ENCODE measurements around the gene GET4. TPM values are rescaled to one million over a fixed set of nuclear protein-coding genes. Genes with fewer than 3 reads are reported as not detected.

The GET4 gene
- total and polyA plus RNA-seq, 10 of the 15 experiments (the other 5 are each of a cell fraction or from before 2014, with no cell fraction given): 0.66 to 73.8 (median 34.0) TPM

GRCh38 chr7:898855-899681, 22.7 kb downstream of the GET4 start (continued):
- no peak for TF ChIP-seq REST (IDR thresholded peaks at IDR 0.05; ENCODE audit: low read depth, low read length)
- no peak for TF ChIP-seq CTCF (IDR thresholded peaks at IDR 0.05 in 2 of 3, conservative IDR thresholded peaks at IDR 0.05 in 1 of 3; ENCODE audit: control insufficient read depth in 2 of 3, extremely low read depth in 1 of 3, insufficient read depth in 1 of 3, low read depth in 3 of 3, low read length in 3 of 3)

- WGBS (ENCODE audit: insufficient coverage, insufficient replicate concordance, low lambda C conversion rate, missing lambda C conversion rate): 79% methylated on average over 16 of the region's 16 CpGs
- intact Hi-C loops (cut with micrococcal nuclease; ENCODE audit: unreplicated experiment) (loop anchor here (10.0 kb wide), 1 partner anchor 165 kb away; no protein-coding TSS in a partner anchor), in situ Hi-C loops (cut with MboI) (no loop called here)
- BruUV-seq (replicated peaks): no TSS peak
- Histone ChIP-seq H4K20me1 (ENCODE audit: control insufficient read depth, insufficient read depth) (no peaks in the 10 kb centered on the region), H3K4me3 (no peak overlapping the region), H3K79me2 (ENCODE audit: control insufficient read depth, insufficient read depth, low read length) (no peaks in the 10 kb centered on the region), H3K4me2 (ENCODE audit: control insufficient read depth, insufficient read depth) (no peak overlapping the region), H3K9ac (ENCODE audit: control insufficient read depth, insufficient read depth, low read length) (no peak overlapping the region), H2AFZ (ENCODE audit: control insufficient read depth, low read depth, low read length) (no peak overlapping the region), H3K9me3 (replicated peaks; ENCODE audit: control insufficient read depth, insufficient read depth, low read length) (no peaks in the 10 kb centered on the region), H3K36me3 (ENCODE audit: control insufficient read depth in 2 of 2, insufficient read depth in 2 of 2, low read length in 1 of 2) (peaks cover 0 to 39% of the 10 kb centered on the region in 2 experiments; a peak in 2 of 4 replicates), H3K27ac (ENCODE audit: control insufficient read depth, insufficient read depth) (no peak overlapping the region), H3K4me1 (ENCODE audit: control insufficient read depth, insufficient read depth, low read length) (no peaks in the 10 kb centered on the region; the same call in 1 of the 2 replicates), H3K27me3 (replicated peaks in 1 of 2; ENCODE audit: control insufficient read depth in 2 of 2, insufficient read depth in 2 of 2, low read length in 1 of 2) (no peaks in the 10 kb centered on the region)
- POLR2A ChIA-PET: no interaction called here
- SMC1A ChIA-PET (ENCODE audit: uncharacterized antibody, unreplicated experiment): no interaction called here
- CTCF ChIA-PET: interaction anchor here (1.0 kb wide), 1 partner anchor 57 kb away, joined by 3 read pairs; no protein-coding TSS in a partner anchor
- no peak for FAIRE-seq
- DNase-seq (ENCODE audit: low read depth, low spot score): no peak
- no peak for TF ChIP-seq NFYB (IDR thresholded peaks at IDR 0.05; ENCODE audit: insufficient read depth, low read depth, low read length)
- peak; percentile 25; the same call in 1 of the 2 replicates for TF ChIP-seq POLR2A (IDR thresholded peaks at IDR 0.05; ENCODE audit: low read depth, low read length)
- TF ChIP-seq IRF3 (IDR thresholded peaks at IDR 0.05): no peak
- TF ChIP-seq RBBP5 (conservative IDR thresholded peaks at IDR 0.05): no peak
- TF ChIP-seq MYB (IDR thresholded peaks at IDR 0.05; ENCODE audit: borderline replicate concordance, low read depth, low read length): no peak
- no peak for ATAC-seq
- RAD21 ChIA-PET (ENCODE audit: unreplicated experiment): no interaction called here
These were observed 23.5 kb downstream of the GET4 start for GRCh38 chr7:899806-900205.
